OCI-LY7 (cell line): ENCODE results near the gene NR2E1. TPM values are rescaled to one million over a fixed set of nuclear protein-coding genes. Genes with fewer than 3 reads are reported as not detected.

Source experiments
- BruUV-seq: library from RNA; stranded (reverse); fragments of 400-500 nt; replicated peaks from 2 replicates; lab custom pipeline; 2021; lab: Mats Ljungman, UMichigan
- CTCF ChIA-PET: fragments of 300-600 bp; sonication (Branson Sonifier 250); formaldehyde crosslinking; loops from one replicate; lab custom pipeline; 2022; ENCODE audit warnings: antibody characterized with exemption; ENCODE audit not compliant: unreplicated experiment; lab: Charles Lee
- POLR2A ChIA-PET: fragments of 300-600 bp; sonication (Branson Sonifier 250); formaldehyde crosslinking; loops from one replicate; lab custom pipeline; 2022; ENCODE audit warnings: antibody characterized with exemption; lab: Charles Lee
- DNase-seq: peaks from one replicate; pipeline ENCODE4 v3.0.0-alpha.2; 2015; ENCODE audit warnings: low spot score
- H2AFZ ChIP-seq: fragments of 200-600 bp; sonication (generic), shearing (Covaris generic); 2 replicates; pipeline ENCODE4 v1.6.1; 2014; ENCODE audit warnings: mild to moderate bottlenecking, antibody characterized with exemption, low read length, moderate library complexity
- H3K27ac ChIP-seq: fragments of 200-600 bp; sonication (generic); 2 replicates; pipeline ENCODE4 v1.5.1; 2014; ENCODE audit warnings: mixed run types, low read depth, mild to moderate bottlenecking, moderate library complexity, low read length, inconsistent platforms; ENCODE audit not compliant: poor library complexity, severe bottlenecking
- H3K36me3 ChIP-seq: fragments of 200-600 bp; sonication (generic); 2 replicates; pipeline ENCODE4 v1.6.1; 2014; ENCODE audit warnings: mild to moderate bottlenecking, antibody characterized with exemption, low read length, moderate library complexity, mixed read lengths; ENCODE audit not compliant: insufficient read depth
- H3K4me1 ChIP-seq: fragments of 200-600 bp; sonication (generic); 2 replicates; pipeline ENCODE4 v1.5.1; 2014; ENCODE audit warnings: mild to moderate bottlenecking, low read length; ENCODE audit not compliant: insufficient read depth, poor library complexity, severe bottlenecking
- H3K4me2 ChIP-seq: fragments of 200-600 bp; sonication (generic); 2 replicates; pipeline ENCODE4 v1.6.1; 2014; ENCODE audit warnings: mild to moderate bottlenecking, low read length
- H3K4me3 ChIP-seq: fragments of 200-600 bp; sonication (generic); 2 replicates; pipeline ENCODE4 v1.5.1; 2014; ENCODE audit warnings: mild to moderate bottlenecking, low read depth, low read length; ENCODE audit not compliant: poor library complexity, severe bottlenecking
- H3K79me2 ChIP-seq: fragments of 200-600 bp; sonication (generic); 2 replicates; pipeline ENCODE4 v1.6.1; 2016; ENCODE audit warnings: low read depth, mild to moderate bottlenecking, low read length, moderate library complexity, mixed read lengths; ENCODE audit not compliant: insufficient read depth
- H3K9me2 ChIP-seq: fragments of 200-600 bp; sonication (generic); 2 replicates; pipeline ENCODE4 v1.6.1; 2016; ENCODE audit warnings: mild to moderate bottlenecking, low read length, mixed read lengths; ENCODE audit not compliant: insufficient read depth
- H3K9me3 ChIP-seq: fragments of 200-600 bp; sonication (generic); 2 replicates; pipeline ENCODE4 v1.6.1; 2014; ENCODE audit warnings: mild to moderate bottlenecking, mixed run types, low read length, mixed read lengths
- H4K20me1 ChIP-seq: fragments of 200-600 bp; sonication (generic); 2 replicates; pipeline ENCODE4 v1.6.1; 2014; ENCODE audit warnings: mild to moderate bottlenecking, antibody characterized with exemption, low read length, moderate library complexity, mixed read lengths; ENCODE audit not compliant: insufficient read depth
- EZH2phosphoT487 ChIP-seq: fragments of 200-600 bp; sonication (generic); IDR thresholded peaks from 2 replicates; pipeline ENCODE4 v1.6.1; 2018; ENCODE audit warnings: low read depth, borderline replicate concordance, mild to moderate bottlenecking, mixed run types, antibody characterized with exemption, low read length, moderate library complexity, mixed read lengths
- intact Hi-C: fragments of 100-400 bp; cut with micrococcal nuclease; formaldehyde crosslinking; loops from one replicate; pipeline ENCODE4 v1.10.0; 2022; ENCODE audit not compliant: unreplicated experiment
- total RNA-seq, 2 experiments: library from RNA; depleted of rRNA in 1 of 2; stranded (reverse); fragments of >200 nt in 1 of 2; shearing (Covaris generic) in 1 of 2; gene quantifications; 2 replicates each; pipeline ENCODE4 v1.2.3, GENCODE V29; 2014 to 2022
- TF ChIP-seq, protein P1 (sequence below): fragments of 200-600 bp; sonication (generic); conservative IDR thresholded peaks from 2 replicates; pipeline ENCODE4 v1.5.1; 2014; ENCODE audit warnings: mild to moderate bottlenecking, antibody characterized with exemption, low read length, moderate library complexity, mixed read lengths

The NR2E1 gene
- total RNA-seq, 2 experiments from 2014 or later = not detected

DNA sequence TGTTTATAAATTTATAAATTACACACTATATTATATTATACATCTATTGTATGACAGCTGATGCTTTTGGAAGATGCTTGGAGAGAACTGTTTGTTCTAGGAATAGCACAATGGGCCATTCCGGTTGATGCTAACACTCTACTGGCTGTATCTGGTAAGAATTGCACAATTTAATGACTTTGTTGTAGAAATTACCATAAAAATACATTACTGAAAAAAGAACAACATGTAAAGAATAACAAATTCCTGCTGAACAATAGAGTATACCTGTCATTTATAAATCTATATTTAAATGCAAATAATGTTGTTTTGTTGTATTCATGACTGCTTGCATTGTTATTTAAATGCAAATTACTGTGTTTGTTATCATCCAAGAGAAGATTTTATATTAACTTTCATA is 14.4 kb downstream of the NR2E1 start:
- Histone ChIP-seq H3K79me2 (no peaks in the 10 kb centered on the region), H3K4me1 (peaks cover 9% of the 10 kb centered on the region), H3K27ac (no peak overlapping the region), H3K9me2 (no peaks in the 10 kb centered on the region), H3K9me3 (no peaks in the 10 kb centered on the region), H2AFZ (no peak overlapping the region), H3K36me3 (no peaks in the 10 kb centered on the region), H4K20me1 (no peaks in the 10 kb centered on the region), H3K4me3 (no peak overlapping the region), H3K4me2 (no peak overlapping the region)
- intact Hi-C loops = no loop called here
- no peak for TF ChIP-seq EZH2phosphoT487
- TF ChIP-seq, protein P1, sequence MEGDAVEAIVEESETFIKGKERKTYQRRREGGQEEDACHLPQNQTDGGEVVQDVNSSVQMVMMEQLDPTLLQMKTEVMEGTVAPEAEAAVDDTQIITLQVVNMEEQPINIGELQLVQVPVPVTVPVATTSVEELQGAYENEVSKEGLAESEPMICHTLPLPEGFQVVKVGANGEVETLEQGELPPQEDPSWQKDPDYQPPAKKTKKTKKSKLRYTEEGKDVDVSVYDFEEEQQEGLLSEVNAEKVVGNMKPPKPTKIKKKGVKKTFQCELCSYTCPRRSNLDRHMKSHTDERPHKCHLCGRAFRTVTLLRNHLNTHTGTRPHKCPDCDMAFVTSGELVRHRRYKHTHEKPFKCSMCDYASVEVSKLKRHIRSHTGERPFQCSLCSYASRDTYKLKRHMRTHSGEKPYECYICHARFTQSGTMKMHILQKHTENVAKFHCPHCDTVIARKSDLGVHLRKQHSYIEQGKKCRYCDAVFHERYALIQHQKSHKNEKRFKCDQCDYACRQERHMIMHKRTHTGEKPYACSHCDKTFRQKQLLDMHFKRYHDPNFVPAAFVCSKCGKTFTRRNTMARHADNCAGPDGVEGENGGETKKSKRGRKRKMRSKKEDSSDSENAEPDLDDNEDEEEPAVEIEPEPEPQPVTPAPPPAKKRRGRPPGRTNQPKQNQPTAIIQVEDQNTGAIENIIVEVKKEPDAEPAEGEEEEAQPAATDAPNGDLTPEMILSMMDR = no peak
- DNase-seq = no peak
- no TSS peak for BruUV-seq
- ChIA-PET CTCF (no interaction called here), POLR2A (interaction anchor here (0.6 kb wide), 1 partner anchor 1764 kb away, joined by 3 read pairs; no protein-coding TSS in a partner anchor)

DNA sequence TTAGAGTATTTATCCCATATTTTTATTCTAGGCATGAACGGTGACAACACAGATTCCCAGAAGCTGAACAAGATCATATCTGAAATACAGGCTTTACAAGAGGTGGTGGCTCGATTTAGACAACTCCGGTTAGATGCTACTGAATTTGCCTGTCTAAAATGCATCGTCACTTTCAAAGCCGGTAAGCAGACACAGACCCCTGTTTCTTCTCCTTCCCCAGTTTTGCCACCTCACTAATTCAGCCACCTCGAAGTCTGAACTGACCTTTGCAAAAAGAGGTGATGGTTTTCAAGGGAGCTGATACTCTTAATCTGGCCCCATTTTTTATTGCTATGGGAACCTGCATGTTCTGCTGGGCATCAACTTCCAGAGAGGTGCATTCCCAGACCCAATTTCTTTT is 15.0 kb downstream of the NR2E1 start:
- no peaks in the 10 kb centered on the region for H3K79me2 ChIP-seq
- H3K27ac ChIP-seq = no peak overlapping the region
- H3K4me3 ChIP-seq = no peak overlapping the region
- intact Hi-C loops = no loop called here
- no peaks in the 10 kb centered on the region for H3K36me3 ChIP-seq
- H3K9me3 ChIP-seq = no peaks in the 10 kb centered on the region
- no peaks in the 10 kb centered on the region for H3K9me2 ChIP-seq
- H3K4me1 ChIP-seq = peaks cover 9% of the 10 kb centered on the region
- TF ChIP-seq, protein P1 = no peak
- TF ChIP-seq EZH2phosphoT487 = no peak
- H3K4me2 ChIP-seq = no peak overlapping the region
- H4K20me1 ChIP-seq = no peaks in the 10 kb centered on the region
- BruUV-seq = no TSS peak
- CTCF ChIA-PET = no interaction called here
- no peak for DNase-seq
- H2AFZ ChIP-seq = no peak overlapping the region
- POLR2A ChIA-PET = interaction anchor here (0.6 kb wide), 1 partner anchor 1764 kb away, joined by 3 read pairs; no protein-coding TSS in a partner anchor

DNA sequence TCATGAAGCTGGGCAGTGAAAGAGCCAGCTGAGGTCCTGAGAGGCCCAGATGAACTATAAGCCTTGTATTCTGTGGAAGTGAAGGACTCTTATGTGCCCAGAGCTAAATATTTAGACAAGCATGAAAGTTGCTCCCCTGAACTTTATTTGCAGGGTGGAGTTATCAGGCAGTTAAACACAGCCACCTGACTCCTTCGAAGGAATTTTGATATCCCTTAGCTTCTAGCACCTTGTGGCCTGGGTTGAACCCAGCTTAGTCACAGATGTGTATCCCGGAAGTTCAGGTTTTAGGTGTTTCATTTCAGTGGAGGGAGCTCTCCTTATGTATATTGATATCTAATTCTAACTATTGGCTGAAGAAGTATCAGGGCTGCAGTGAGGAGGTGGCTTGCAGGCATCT is 20.4 kb downstream of the NR2E1 start:
- H3K79me2 ChIP-seq = no peaks in the 10 kb centered on the region
- TF ChIP-seq, protein P1 = no peak
- no peak for TF ChIP-seq EZH2phosphoT487
- H3K9me2 ChIP-seq = no peaks in the 10 kb centered on the region
- H4K20me1 ChIP-seq = no peaks in the 10 kb centered on the region
- no peak for DNase-seq
- CTCF ChIA-PET = no interaction called here
- no TSS peak for BruUV-seq
- H3K27ac ChIP-seq = no peak overlapping the region
- H2AFZ ChIP-seq = no peak overlapping the region
- no peak overlapping the region for H3K4me3 ChIP-seq
- intact Hi-C loops = no loop called here
- H3K4me2 ChIP-seq = no peak overlapping the region
- H3K4me1 ChIP-seq = no peaks in the 10 kb centered on the region
- no peaks in the 10 kb centered on the region for H3K9me3 ChIP-seq
- no peaks in the 10 kb centered on the region for H3K36me3 ChIP-seq
- POLR2A ChIA-PET = interaction anchor here (1.1 kb wide), 1 partner anchor 65 kb away, joined by 3 read pairs; no protein-coding TSS in a partner anchor
